ENCODE data around the gene PARD6G.
"Not testable (repeated sequence)": the region's sequence is repeated elsewhere in the genome, so short reads cannot be mapped to it uniquely, and the experiment has no call there.

Gene PARD6G

DNA sequence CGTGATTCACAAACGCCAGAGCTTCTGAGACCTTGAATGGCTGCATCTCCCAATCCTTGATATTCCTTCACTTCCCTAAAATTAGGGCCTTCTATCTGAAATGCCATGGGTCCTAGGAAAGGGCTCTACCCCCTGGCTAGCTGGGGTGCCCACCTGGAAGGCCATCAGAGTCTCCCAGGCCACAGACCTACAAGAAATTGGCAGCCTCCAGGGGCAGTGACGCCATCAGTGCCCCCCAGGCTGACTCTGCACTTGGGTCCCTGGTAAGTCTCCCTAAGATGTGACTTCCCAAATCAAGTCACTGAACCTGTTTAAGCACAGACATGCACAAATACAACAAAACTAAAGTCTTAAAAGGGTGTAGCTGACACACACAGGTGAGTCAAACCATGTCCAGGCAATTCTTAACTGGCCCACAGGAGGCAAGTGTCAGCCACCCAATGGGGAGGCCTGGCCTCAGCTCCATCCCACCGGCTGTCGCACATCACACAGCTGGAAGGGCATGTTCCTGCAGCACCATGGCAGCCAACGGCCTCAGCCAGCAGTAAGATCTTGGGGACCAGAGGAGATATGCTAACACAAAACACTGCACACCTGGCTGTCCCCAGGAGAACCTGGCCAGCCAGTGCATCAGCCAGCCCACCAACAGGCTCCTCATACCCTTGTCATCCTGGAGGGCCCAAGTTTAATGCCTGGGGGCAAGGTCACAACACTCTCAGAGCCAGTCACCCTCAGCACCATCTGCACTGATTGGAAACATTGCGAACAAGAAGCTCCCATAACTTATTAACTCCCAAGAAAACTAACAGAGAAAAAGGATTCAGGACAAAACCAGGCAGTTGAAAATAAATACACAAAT lies 5.2 kb downstream of the PARD6G start:
- no peak for DNase-seq

DNA sequence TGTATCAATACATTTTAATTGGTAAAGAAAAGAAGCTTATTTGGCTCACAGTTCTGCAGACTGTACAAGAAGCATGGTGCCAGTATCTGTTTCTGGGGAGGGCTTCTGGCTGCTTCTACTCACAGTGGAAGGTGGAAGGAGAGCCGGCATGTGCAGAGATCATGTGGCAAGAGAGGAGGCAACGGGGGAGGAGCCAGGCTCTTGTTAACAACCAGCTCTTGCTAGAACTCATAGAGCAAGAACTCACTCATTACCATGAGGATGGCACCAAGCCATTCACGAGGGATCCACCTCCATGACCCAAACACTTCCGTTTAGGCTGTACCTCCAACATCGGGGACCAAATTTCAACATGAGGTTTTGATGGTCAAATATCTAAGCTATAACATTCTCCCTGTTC lies 7.5 kb downstream of the PARD6G start:
- no peak for DNase-seq

GRCh38 chr18:80238651-80239260 lies 8.6 kb downstream of the PARD6G start:
- no peak for DNase-seq

GRCh38 chr18:80237519-80237918 lies 9.8 kb downstream of the PARD6G start:
- not testable (repeated sequence) for DNase-seq

DNA sequence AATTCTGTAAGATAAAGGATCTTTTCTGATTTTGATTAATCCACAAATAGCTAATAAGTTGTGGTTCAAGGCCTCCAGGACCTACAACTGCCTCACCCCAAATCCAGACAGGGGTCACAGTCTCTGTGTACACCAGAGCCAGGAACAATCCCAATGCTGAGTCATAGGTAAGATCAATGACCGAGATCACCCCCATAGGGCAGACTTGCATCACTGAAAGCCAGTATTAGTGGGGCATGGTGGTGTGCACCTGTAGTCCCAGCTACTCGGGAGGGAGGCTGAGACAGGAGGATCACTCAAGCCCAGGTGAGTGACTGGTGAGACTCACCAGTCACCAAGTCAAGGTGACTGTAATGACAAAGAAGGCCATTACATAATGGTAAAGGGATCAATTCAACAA lies 12.9 kb downstream of the PARD6G start:
- DNase-seq = no peak

DNA sequence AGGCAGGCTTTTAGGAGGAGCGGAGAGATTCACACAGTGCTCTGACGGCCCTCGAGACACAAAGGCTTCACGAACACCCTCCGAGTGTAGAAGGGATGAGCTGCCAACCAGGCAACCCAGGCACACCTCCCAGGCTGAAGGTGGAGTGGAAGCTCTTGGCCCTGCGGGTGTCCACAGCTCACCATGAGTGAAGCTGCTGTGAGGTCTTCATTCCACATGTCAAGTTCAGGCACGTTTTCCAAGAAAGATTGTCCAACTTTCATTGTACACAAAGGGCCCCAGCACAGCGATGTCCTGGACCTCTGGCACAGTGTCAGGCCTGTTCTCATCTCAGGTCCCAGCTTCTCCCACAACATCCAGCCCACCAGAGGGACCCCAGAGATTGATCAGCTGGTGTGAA lies 13.4 kb downstream of the PARD6G start:
- no peak for DNase-seq

DNA sequence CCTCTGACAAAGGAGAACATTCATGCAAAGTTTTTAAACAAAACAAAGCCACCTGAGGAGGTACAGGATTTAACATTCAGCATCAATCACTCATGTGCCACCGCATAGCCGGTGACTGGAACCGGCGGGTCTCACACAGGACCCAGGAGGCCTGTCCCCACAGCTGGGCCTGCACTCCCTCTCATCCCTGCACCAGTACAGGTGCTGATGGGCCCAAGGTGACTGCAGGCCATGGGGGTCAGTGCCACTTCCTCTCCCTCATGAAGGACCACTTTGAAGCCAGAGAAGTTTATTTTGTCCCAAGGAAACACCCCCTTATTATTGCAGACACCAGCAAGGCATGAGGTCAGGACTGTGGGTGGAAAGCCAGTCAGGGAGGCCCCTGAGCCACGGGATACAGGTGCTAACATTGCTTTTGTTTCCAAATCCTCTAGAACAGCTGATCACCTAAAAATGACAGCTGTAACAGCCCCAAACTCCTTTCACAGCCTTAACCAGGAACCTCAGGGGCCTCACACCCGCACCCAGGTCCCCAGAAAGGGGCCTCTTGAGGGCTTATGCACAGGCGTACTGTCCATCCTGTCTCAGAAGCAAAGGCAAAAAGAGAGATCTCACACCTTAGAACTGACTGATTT lies 14.0 kb downstream of the PARD6G start:
- no peak for DNase-seq

DNA sequence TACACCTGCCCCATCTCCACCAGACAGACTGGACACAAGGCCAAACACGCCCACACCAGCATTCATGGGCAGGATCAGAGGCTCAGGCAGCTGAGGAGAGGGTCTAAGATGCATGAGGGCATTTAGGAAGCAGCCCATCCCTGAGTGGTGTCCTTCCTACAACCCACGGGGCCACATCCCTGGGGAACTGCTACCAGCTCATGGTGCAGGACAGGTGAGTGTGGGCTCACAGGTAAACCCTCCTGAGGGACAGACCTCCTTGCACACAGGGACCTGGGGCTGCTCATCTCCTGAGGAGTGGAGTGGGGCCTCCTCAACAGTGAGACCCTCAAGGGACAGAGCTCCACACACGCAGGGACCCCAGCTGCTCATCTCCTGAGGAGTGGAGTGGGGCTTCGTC lies 14.6 kb downstream of the PARD6G start:
- DNase-seq = no peak

DNA sequence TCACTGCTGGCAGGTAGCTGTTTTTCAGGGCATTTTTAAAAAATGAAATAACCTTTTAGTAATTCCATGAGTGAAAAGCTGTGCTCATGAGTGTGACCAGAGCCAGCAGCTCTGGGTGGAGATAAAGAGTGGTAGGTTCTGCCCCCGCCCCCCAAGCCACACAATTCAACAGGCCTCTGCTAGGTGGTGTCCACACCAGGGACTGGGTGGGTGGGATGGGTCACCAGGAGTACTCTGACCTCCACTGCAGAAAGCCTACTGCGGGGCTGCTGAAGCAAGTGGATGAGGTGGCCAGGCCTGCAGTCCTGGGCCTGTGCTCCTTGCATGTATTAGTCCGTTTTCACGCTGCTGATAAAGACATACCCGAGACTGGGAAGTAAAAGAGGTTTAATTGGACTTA lies 15.3 kb downstream of the PARD6G start:
- DNase-seq = no peak

- no peak for DNase-seq
These were observed 15.7 kb downstream of the PARD6G start for GRCh38 chr18:80231616-80232015.

DNA sequence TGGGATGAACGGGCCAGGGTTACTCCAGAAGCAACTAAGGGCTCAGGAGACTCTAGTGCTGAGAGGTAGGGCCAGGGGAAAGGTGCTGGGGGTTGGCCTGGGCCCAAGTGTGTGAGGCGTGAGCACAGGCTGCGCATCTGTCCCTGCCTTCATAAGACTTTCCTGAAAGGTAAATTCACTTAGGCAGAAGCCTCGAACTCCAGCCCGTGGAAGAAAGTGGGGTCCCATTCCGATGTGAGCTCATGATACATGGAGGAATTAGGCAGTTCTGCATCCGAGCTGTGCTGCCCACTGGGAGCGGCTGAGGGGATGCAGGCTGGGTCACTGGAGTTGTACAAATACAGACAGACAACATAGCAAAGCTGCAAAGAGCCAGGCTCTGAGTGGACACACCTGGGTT lies 16.2 kb downstream of the PARD6G start:
- DNase-seq = no peak

- DNase-seq = no peak
These were observed 17.3 kb downstream of the PARD6G start for GRCh38 chr18:80229766-80230745.

GRCh38 chr18:80229363-80229762 lies 18.0 kb downstream of the PARD6G start:
- no peak for DNase-seq

DNA sequence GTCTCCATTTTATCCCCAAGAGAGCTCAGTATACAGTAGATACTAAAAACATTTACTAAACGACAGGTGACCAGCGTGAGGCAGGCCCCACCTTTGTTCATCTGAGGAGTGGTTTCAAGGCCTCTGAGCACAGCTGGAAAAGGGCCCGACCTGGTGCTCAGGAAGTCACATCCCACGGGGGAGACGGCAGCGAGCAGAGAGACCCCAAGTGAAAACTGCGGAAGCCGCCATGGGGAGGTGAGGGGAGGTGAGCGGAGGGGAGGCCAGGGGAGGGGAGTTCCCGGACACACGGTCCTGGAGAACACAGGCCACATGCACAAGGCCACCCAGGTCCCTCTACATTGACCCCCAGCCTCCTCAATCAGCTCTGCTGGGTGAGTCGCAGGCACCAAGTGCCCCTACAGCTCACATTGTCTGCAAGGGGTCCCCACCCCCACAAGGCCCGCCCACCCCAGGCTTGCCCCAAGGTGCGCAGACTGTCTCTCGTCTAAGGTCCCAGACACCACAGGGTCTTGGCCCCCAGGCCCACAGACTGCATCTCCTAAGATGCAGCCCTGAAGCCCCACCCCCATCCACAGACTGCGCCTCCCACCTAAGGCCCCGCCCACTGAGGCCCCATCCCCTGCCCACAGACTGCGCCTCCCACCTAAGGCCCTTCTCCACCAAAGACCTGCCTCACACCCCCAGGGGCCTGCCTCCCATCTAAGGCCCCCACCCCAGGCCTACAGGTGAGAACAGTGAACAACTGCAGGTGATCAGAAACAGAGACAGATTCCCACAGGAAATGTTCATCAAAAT lies 19.1 kb downstream of the PARD6G start:
- no peak for DNase-seq

DNA sequence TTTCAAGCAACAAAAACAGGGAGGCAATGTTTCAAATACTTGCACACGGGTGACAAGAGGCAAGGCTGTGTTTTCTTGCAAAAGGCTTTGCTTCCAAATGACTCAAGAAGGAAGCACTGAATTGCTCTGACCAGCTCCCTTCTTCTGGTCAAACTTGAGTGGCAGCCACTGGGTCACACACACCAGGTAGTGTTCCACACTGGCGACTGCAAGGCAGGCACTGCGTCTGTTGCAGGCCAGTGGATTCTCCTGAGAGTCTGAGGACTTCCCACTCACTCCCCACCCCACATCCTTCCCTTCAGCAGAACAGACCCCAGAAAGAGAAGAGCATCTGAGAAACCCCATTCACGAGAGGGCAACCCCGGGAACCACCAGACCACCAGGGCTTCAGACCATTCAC lies 19.8 kb downstream of the PARD6G start:
- no peak for DNase-seq

DNA sequence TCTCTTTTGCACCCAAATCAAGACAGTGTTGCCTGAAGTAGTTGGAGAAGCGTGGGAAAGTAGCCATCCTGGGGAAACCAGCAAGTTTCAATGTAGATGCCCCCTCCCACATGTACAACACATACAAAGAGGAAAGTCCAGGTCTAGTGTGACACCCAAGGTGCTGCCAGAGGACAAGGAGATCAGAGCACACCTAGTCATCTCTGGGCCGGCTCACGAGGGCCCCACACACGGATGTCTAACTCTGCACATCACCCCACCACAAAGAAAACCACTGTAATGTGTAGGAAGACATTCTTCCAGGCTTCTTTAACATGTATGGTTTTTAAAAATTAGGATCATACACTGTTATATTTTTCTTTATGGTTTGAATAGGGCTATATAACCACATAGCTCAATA lies 21.6 kb downstream of the PARD6G start:
- no peak for DNase-seq

- DNase-seq = no peak
These were observed 23.6 kb downstream of the PARD6G start for GRCh38 chr18:80223581-80224148.

DNA sequence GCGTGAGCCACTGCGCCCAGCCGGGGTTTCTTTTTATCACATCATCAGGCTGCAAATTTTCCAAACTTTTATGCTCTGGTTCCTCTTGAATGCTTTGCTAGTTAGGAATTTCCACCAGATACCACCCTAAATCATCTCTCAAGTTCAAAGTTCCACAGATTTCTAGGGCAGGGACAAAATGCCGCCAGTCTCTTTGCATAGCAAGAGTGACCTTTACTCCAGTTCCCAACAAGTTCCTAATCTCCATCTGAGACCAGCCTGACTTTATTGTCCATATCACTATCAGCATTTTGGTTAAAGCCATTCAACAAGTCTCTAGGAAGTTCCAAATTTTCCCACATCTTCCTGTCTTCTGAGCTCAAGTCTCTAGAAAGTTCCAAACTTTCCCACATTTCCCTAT lies 27.8 kb downstream of the PARD6G start:
- DNase-seq = not testable (repeated sequence)

- DNase-seq = no peak
These were observed 28.7 kb downstream of the PARD6G start for GRCh38 chr18:80218341-80219227.

DNA sequence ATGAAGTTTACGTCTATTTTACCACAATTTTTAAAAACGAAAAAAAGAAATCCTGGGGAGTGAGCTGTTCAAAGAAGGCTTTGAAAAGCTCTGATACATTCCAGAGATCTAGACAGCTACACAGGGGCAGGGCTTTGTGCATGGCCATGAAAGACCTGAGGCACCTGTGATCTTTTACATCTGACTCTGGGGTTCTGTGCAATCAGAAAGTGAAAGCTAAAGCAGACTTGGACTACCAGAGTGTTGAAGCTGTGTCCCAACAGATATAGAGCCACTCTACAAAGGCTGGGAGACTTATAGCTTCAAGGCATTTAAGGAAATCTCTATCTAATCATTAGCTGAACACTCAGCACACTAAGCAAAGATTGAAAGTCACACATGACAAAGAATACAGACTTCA lies 34.1 kb downstream of the PARD6G start:
- no peak for DNase-seq
